SH-SY5Y (cell line): ENCODE measurements around the gene BACE1.

Source experiments
- GATA2 ChIP-seq: IDR thresholded peaks from 2 replicates; pipeline ENCODE4 v1.6.1; 2011; ENCODE audit warnings: mild to moderate bottlenecking, low read depth, low read length
- GATA3 ChIP-seq: IDR thresholded peaks from 2 replicates; pipeline ENCODE4 v1.6.1; 2011; ENCODE audit warnings: low read depth, mild to moderate bottlenecking, low read length, moderate library complexity

DNA sequence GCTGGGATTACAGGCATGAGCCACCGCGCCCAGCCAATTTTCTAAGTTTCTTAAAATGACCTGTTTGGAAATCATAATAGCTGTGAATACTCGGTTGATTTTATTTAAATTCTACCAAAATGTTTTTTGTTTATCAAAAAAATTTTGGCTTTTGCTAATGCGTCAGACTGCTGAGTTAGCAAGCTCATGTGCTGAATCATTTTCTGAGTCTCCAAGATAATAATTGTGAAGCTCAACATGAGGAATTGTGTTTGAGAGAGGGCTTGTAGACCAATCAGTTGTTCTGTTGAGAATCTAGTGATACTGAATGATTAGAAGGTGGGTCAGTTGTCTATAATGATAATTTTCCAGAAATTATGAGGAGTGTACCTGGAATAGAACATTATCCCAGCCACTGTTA lies 67.7 kb downstream of the BACE1 start:
- TF ChIP-seq GATA3: no peak
- no peak for TF ChIP-seq GATA2
